ENCODE data around the gene ITFG2. TPM values are rescaled to one million over a fixed set of nuclear protein-coding genes. Genes with fewer than 3 reads are reported as not detected.

Gene ITFG2
- total RNA-seq, 1 experiment from 2014 or later: 19.7 TPM

GRCh38 chr12:2826721-2827515 lies 14.4 kb downstream of the ITFG2 start:
- DNase-seq (ENCODE audit: low read depth in 1 of 2, low spot score in 2 of 2): no peak

GRCh38 chr12:2829275-2829674 lies 16.8 kb downstream of the ITFG2 start:
- Histone ChIP-seq H3K9me3 (replicated peaks) (no peaks in the 10 kb centered on the region), H3K27ac (no peak overlapping the region), H3K27me3 (replicated peaks) (no peaks in the 10 kb centered on the region), H3K4me3 (no peak overlapping the region), H3K36me3 (peaks cover 48% of the 10 kb centered on the region), H3K4me1 (replicated peaks) (peaks cover 8% of the 10 kb centered on the region)
- no peak for DNase-seq (ENCODE audit: low read depth in 1 of 2, low spot score in 2 of 2)

More at GRCh38 chr12:2826721-2827515, 14.4 kb downstream of the ITFG2 start:
- Histone ChIP-seq H3K27me3 (replicated peaks) (no peaks in the 10 kb centered on the region), H3K27ac (no peak overlapping the region), H3K4me1 (replicated peaks) (peaks cover 10% of the 10 kb centered on the region), H3K4me3 (no peak overlapping the region), H3K36me3 (peaks cover 70% of the 10 kb centered on the region), H3K9me3 (replicated peaks) (no peaks in the 10 kb centered on the region)

GRCh38 chr12:2832550-2833127 lies 20.2 kb downstream of the ITFG2 start:
- Histone ChIP-seq H3K4me1 (replicated peaks) (peaks cover 16% of the 10 kb centered on the region), H3K27me3 (replicated peaks) (no peaks in the 10 kb centered on the region), H3K36me3 (peaks cover 17% of the 10 kb centered on the region), H3K4me3 (no peak overlapping the region), H3K9me3 (replicated peaks) (no peaks in the 10 kb centered on the region), H3K27ac (no peak overlapping the region)
- no peak for DNase-seq (ENCODE audit: low read depth in 1 of 2, low spot score in 2 of 2)

- no peak overlapping the region for H3K4me3 ChIP-seq
- DNase-seq (ENCODE audit: low read depth in 1 of 2, low spot score in 2 of 2): no peak
Observed at GRCh38 chr12:2833327-2833726, 20.9 kb downstream of the ITFG2 start.

GRCh38 chr12:2833810-2834209 lies 21.3 kb downstream of the ITFG2 start:
- no peak overlapping the region for H3K4me3 ChIP-seq
- H3K36me3 ChIP-seq: peaks cover 5% of the 10 kb centered on the region; the same call in 1 of the 2 replicates
- no peaks in the 10 kb centered on the region for H3K27me3 ChIP-seq (replicated peaks)
- peaks cover 16% of the 10 kb centered on the region for H3K4me1 ChIP-seq (replicated peaks)
- DNase-seq (ENCODE audit: low read depth in 1 of 2, low spot score in 2 of 2): no peak
- H3K9me3 ChIP-seq (replicated peaks): no peaks in the 10 kb centered on the region
- H3K27ac ChIP-seq: no peak overlapping the region

More at GRCh38 chr12:2833327-2833726, 20.9 kb downstream of the ITFG2 start:
- peaks cover 16% of the 10 kb centered on the region for H3K4me1 ChIP-seq (replicated peaks)
- no peak overlapping the region for H3K27ac ChIP-seq
- H3K9me3 ChIP-seq (replicated peaks): no peaks in the 10 kb centered on the region
- no peaks in the 10 kb centered on the region for H3K27me3 ChIP-seq (replicated peaks)
- H3K36me3 ChIP-seq: peaks cover 10% of the 10 kb centered on the region

- Histone ChIP-seq H3K4me1 (replicated peaks) (peaks cover 16% of the 10 kb centered on the region), H3K27me3 (replicated peaks) (no peaks in the 10 kb centered on the region), H3K9me3 (replicated peaks) (no peaks in the 10 kb centered on the region), H3K27ac (no peak within 1 kb of the TSS), H3K4me3 (no peak within 1 kb of the TSS), H3K36me3 (no peaks in the 10 kb centered on the region)
- peak; percentile 59 to 60 for DNase-seq (ENCODE audit: low read depth in 1 of 2, low spot score in 2 of 2)
Observed at GRCh38 chr12:2834581-2835491, 22.4 kb downstream of the ITFG2 start, which contains the start of gene NRIP2. Gene NRIP2 (minus strand): TSS chr12:2835035. CDS start chr12:2834983, 52 bp downstream.

GRCh38 chr12:2835691-2836403 lies 23.4 kb downstream of the ITFG2 start:
- no peaks in the 10 kb centered on the region for H3K27me3 ChIP-seq (replicated peaks)
- peaks cover 16% of the 10 kb centered on the region for H3K4me1 ChIP-seq (replicated peaks)
- no peak overlapping the region for H3K4me3 ChIP-seq
- DNase-seq (ENCODE audit: low read depth in 1 of 2, low spot score in 2 of 2): no peak
- H3K9me3 ChIP-seq (replicated peaks): no peaks in the 10 kb centered on the region
- no peak overlapping the region for H3K27ac ChIP-seq
- no peaks in the 10 kb centered on the region for H3K36me3 ChIP-seq

GRCh38 chr12:2836574-2836973 lies 24.1 kb downstream of the ITFG2 start:
- Histone ChIP-seq H3K27ac (no peak overlapping the region), H3K27me3 (replicated peaks) (no peaks in the 10 kb centered on the region), H3K36me3 (no peaks in the 10 kb centered on the region), H3K9me3 (replicated peaks) (no peaks in the 10 kb centered on the region), H3K4me3 (no peak overlapping the region), H3K4me1 (replicated peaks) (peaks cover 16% of the 10 kb centered on the region)
- no peak for DNase-seq (ENCODE audit: low read depth in 1 of 2, low spot score in 2 of 2)

GRCh38 chr12:2841056-2841650 lies 28.7 kb downstream of the ITFG2 start:
- H3K9me3 ChIP-seq (replicated peaks): no peaks in the 10 kb centered on the region
- H3K36me3 ChIP-seq: no peaks in the 10 kb centered on the region
- H3K4me3 ChIP-seq: no peak overlapping the region
- H3K27ac ChIP-seq: no peak overlapping the region
- no peak for DNase-seq (ENCODE audit: low read depth in 1 of 2, low spot score in 2 of 2)
- H3K4me1 ChIP-seq (replicated peaks): peaks cover 24% of the 10 kb centered on the region
- no peaks in the 10 kb centered on the region for H3K27me3 ChIP-seq (replicated peaks)

GRCh38 chr12:2842948-2843347 lies 30.5 kb downstream of the ITFG2 start:
- Histone ChIP-seq H3K27ac (no peak overlapping the region), H3K36me3 (no peaks in the 10 kb centered on the region), H3K4me3 (no peak overlapping the region), H3K9me3 (replicated peaks) (no peaks in the 10 kb centered on the region), H3K27me3 (replicated peaks) (no peaks in the 10 kb centered on the region), H3K4me1 (replicated peaks) (peaks cover 32% of the 10 kb centered on the region)
- DNase-seq (ENCODE audit: low read depth in 1 of 2, low spot score in 2 of 2): no peak

- DNase-seq (ENCODE audit: low read depth in 1 of 2, low spot score in 2 of 2): peak; percentile 89 to 92
- Histone ChIP-seq H3K36me3 (no peaks in the 10 kb centered on the region), H3K27me3 (replicated peaks) (no peaks in the 10 kb centered on the region), H3K4me3 (peak overlapping the region; percentile 12), H3K27ac (peak overlapping the region; percentile 100), H3K9me3 (replicated peaks) (no peaks in the 10 kb centered on the region), H3K4me1 (replicated peaks) (peaks cover 39% of the 10 kb centered on the region)
Observed at GRCh38 chr12:2844786-2845185, 32.3 kb downstream of the ITFG2 start.

- no peaks in the 10 kb centered on the region for H3K36me3 ChIP-seq
- H3K4me1 ChIP-seq (replicated peaks): peaks cover 44% of the 10 kb centered on the region
- DNase-seq (ENCODE audit: low read depth in 1 of 2, low spot score in 2 of 2): peak; percentile 97 to 99
- peak overlapping the region; percentile 12 for H3K4me3 ChIP-seq
- H3K27me3 ChIP-seq (replicated peaks): no peaks in the 10 kb centered on the region
- no peaks in the 10 kb centered on the region for H3K9me3 ChIP-seq (replicated peaks)
- H3K27ac ChIP-seq: peak overlapping the region; percentile 100
Observed at GRCh38 chr12:2845280-2845679, 32.8 kb downstream of the ITFG2 start.

GRCh38 chr12:2851931-2852330 lies 39.5 kb downstream of the ITFG2 start:
- no peak for DNase-seq (ENCODE audit: low read depth in 1 of 2, low spot score in 2 of 2)
- no peak overlapping the region for H3K4me3 ChIP-seq

More at GRCh38 chr12:2851931-2852330, 39.5 kb downstream of the ITFG2 start:
- no peaks in the 10 kb centered on the region for H3K27me3 ChIP-seq (replicated peaks)
- no peaks in the 10 kb centered on the region for H3K9me3 ChIP-seq (replicated peaks)
- H3K36me3 ChIP-seq: peaks cover 2% of the 10 kb centered on the region
- H3K27ac ChIP-seq: no peak overlapping the region
- peaks cover 24% of the 10 kb centered on the region for H3K4me1 ChIP-seq (replicated peaks)
